HEK293 (cell line): ENCODE measurements around the gene SAMD4B.

Experiments
- GLIS2 ChIP-seq: fragments of 450-650 bp; formaldehyde crosslinking; IDR thresholded peaks from 2 replicates; pipeline ENCODE4 v1.5.1; 2016; ENCODE audit warnings: missing biosample characterization, missing genetic modification characterization
- SCRT1 ChIP-seq: fragments of 450-650 bp; formaldehyde crosslinking; IDR thresholded peaks from 2 replicates; pipeline ENCODE4 v1.5.1; 2016; ENCODE audit warnings: missing biosample characterization, missing genetic modification characterization, borderline replicate concordance
- SCRT2 ChIP-seq: fragments of 450-650 bp; formaldehyde crosslinking; IDR thresholded peaks from 2 replicates; pipeline ENCODE4 v1.5.1; 2016; ENCODE audit warnings: missing biosample characterization, missing genetic modification characterization
- SP2 ChIP-seq: fragments of 450-650 bp; formaldehyde crosslinking; IDR thresholded peaks from 2 replicates; pipeline ENCODE4 v1.5.1; 2016; ENCODE audit warnings: missing biosample characterization, missing genetic modification characterization
- ZFHX2 ChIP-seq: fragments of 450-650 bp; formaldehyde crosslinking; conservative IDR thresholded peaks from 2 replicates; pipeline ENCODE4 v1.5.1; 2016; ENCODE audit warnings: missing biosample characterization, missing genetic modification characterization
- ZIC2 ChIP-seq: fragments of 450-650 bp; formaldehyde crosslinking; IDR thresholded peaks from 2 replicates; pipeline ENCODE4 v1.5.1; 2016; ENCODE audit warnings: missing biosample characterization, missing genetic modification characterization
- ZNF184 ChIP-seq: fragments of 450-650 bp; IDR thresholded peaks from 2 replicates; pipeline ENCODE4 v1.5.1; 2018; ENCODE audit warnings: missing biosample characterization, mild to moderate bottlenecking, missing genetic modification characterization
- ZNF266 ChIP-seq: fragments of 450-650 bp; formaldehyde crosslinking; IDR thresholded peaks from 2 replicates; pipeline ENCODE4 v1.5.1; 2016; ENCODE audit warnings: missing biosample characterization, missing genetic modification characterization, low read depth
- ZNF335 ChIP-seq: fragments of 450-650 bp; formaldehyde crosslinking; conservative IDR thresholded peaks from 2 replicates; pipeline ENCODE4 v1.5.1; 2016; ENCODE audit warnings: missing biosample characterization, missing genetic modification characterization
- ZNF394 ChIP-seq: fragments of 450-650 bp; formaldehyde crosslinking; IDR thresholded peaks from 2 replicates; pipeline ENCODE4 v1.5.1; 2016; ENCODE audit warnings: missing biosample characterization, missing genetic modification characterization, mild to moderate bottlenecking, moderate library complexity, borderline replicate concordance
- ZNF433 ChIP-seq: fragments of 450-650 bp; formaldehyde crosslinking; IDR thresholded peaks from 2 replicates; pipeline ENCODE4 v1.5.1; 2016; ENCODE audit warnings: missing biosample characterization, missing genetic modification characterization, low read depth
- ZNF529 ChIP-seq: fragments of 450-650 bp; formaldehyde crosslinking; IDR thresholded peaks from 2 replicates; pipeline ENCODE4 v1.5.1; 2017; ENCODE audit warnings: missing genetic modification characterization, missing biosample characterization; ENCODE audit not compliant: insufficient replicate concordance
- ZNF548 ChIP-seq: fragments of 450-650 bp; formaldehyde crosslinking; IDR thresholded peaks from 2 replicates; pipeline ENCODE4 v1.5.1; 2016; ENCODE audit warnings: missing biosample characterization, missing genetic modification characterization
- ZNF670 ChIP-seq: fragments of 450-650 bp; formaldehyde crosslinking; IDR thresholded peaks from 2 replicates; pipeline ENCODE4 v1.5.1; 2016; ENCODE audit warnings: missing biosample characterization, missing genetic modification characterization, low read depth
- TF ChIP-seq, protein P1 (sequence below): fragments of 450-650 bp; formaldehyde crosslinking; conservative IDR thresholded peaks from 2 replicates; pipeline ENCODE4 v1.5.1; 2016; ENCODE audit warnings: low read depth, missing biosample characterization, missing genetic modification characterization
- TF ChIP-seq, protein P2 (sequence below): fragments of 450-650 bp; formaldehyde crosslinking; IDR thresholded peaks from 2 replicates; pipeline ENCODE4 v1.5.1; 2016; ENCODE audit warnings: missing biosample characterization, missing genetic modification characterization
- TF ChIP-seq, protein P3 (sequence below): fragments of 450-650 bp; IDR thresholded peaks from 2 replicates; pipeline ENCODE4 v1.5.1; 2018; ENCODE audit warnings: missing biosample characterization, missing genetic modification characterization
- TF ChIP-seq, protein P4 (sequence below): fragments of 450-650 bp; formaldehyde crosslinking; optimal IDR thresholded peaks from 2 replicates; pipeline ENCODE3; 2016; ENCODE audit warnings: missing biosample characterization, mild to moderate bottlenecking, missing genetic modification characterization
- TF ChIP-seq, protein P5 (sequence below): fragments of 450-650 bp; formaldehyde crosslinking; IDR thresholded peaks from 2 replicates; pipeline ENCODE4 v1.5.1; 2016; ENCODE audit warnings: missing biosample characterization, missing genetic modification characterization, borderline replicate concordance

SAMD4B gene

DNA sequence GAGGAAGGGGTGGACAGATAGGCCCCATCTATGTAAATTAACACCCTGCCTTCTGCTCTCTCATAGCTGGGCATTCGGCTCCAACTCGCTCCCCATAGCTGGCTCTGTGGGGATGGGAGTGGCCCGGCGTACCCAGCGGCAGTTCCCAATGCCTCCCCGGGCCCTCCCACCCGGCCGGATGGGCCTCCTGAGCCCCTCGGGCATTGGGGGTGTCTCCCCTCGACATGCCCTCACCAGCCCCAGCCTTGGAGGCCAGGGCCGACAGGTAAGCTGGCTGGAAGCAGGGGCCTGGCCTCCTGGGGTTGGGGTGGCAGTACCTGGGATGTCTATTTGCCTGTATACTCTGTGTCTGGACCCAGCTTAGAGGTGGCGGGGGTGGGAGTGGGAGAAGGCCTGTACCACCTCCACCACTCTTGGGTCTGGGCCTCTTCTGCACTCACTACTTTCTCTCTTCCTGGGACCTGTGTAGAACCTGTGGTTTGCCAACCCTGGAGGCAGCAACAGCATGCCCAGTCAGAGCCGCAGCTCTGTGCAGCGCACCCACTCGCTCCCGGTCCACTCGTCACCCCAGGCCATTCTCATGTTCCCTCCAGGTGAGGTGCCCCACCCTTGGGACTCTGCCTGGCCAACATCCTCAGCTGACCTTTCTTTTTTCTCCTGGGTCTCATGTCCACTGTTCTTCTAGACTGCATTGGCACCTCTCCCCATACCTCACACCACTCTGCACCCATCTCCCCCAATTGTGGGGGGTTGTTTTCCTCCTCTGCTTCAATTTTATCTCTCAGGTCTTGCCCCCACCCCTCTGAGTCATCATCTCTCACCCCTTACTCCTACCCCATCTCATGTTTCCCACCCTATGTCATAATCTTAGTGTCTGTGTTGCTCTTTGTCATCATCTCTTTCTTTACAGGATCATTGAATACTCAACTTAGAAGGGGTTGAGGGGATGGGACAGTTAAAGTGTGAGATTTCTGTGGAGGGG lies 38.6 kb downstream of the SAMD4B start (continued):
- TF ChIP-seq, protein P1, sequence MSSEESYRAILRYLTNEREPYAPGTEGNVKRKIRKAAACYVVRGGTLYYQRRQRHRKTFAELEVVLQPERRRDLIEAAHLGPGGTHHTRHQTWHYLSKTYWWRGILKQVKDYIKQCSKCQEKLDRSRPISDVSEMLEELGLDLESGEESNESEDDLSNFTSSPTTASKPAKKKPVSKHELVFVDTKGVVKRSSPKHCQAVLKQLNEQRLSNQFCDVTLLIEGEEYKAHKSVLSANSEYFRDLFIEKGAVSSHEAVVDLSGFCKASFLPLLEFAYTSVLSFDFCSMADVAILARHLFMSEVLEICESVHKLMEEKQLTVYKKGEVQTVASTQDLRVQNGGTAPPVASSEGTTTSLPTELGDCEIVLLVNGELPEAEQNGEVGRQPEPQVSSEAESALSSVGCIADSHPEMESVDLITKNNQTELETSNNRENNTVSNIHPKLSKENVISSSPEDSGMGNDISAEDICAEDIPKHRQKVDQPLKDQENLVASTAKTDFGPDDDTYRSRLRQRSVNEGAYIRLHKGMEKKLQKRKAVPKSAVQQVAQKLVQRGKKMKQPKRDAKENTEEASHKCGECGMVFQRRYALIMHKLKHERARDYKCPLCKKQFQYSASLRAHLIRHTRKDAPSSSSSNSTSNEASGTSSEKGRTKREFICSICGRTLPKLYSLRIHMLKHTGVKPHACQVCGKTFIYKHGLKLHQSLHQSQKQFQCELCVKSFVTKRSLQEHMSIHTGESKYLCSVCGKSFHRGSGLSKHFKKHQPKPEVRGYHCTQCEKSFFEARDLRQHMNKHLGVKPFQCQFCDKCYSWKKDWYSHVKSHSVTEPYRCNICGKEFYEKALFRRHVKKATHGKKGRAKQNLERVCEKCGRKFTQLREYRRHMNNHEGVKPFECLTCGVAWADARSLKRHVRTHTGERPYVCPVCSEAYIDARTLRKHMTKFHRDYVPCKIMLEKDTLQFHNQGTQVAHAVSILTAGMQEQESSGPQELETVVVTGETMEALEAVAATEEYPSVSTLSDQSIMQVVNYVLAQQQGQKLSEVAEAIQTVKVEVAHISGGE, result no peak
- TF ChIP-seq SCRT1 (no peak), SP2 (tag by site-specific recombination) (no peak), ZFHX2 (tag by site-specific recombination) (peak; percentile 47; the same call in 1 of the 2 replicates), ZIC2 (no peak), ZNF529 (tag by site-specific recombination) (no peak), ZNF548 (tag by site-specific recombination) (no peak), ZNF433 (no peak), GLIS2 (tag by site-specific recombination) (0 out of 2 replicates have a peak, but pooled peaks have one; percentile 22), ZNF266 (no peak), ZNF394 (tag by site-specific recombination) (no peak), ZNF335 (no peak), ZNF184 (tag by site-specific recombination) (no peak), SCRT2 (tag by site-specific recombination) (no peak), ZNF670 (no peak)
- TF ChIP-seq, protein P2, sequence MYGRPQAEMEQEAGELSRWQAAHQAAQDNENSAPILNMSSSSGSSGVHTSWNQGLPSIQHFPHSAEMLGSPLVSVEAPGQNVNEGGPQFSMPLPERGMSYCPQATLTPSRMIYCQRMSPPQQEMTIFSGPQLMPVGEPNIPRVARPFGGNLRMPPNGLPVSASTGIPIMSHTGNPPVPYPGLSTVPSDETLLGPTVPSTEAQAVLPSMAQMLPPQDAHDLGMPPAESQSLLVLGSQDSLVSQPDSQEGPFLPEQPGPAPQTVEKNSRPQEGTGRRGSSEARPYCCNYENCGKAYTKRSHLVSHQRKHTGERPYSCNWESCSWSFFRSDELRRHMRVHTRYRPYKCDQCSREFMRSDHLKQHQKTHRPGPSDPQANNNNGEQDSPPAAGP (tag by site-specific recombination), result 0 out of 2 replicates have a peak, but pooled peaks have one; percentile 24
- TF ChIP-seq, protein P3, sequence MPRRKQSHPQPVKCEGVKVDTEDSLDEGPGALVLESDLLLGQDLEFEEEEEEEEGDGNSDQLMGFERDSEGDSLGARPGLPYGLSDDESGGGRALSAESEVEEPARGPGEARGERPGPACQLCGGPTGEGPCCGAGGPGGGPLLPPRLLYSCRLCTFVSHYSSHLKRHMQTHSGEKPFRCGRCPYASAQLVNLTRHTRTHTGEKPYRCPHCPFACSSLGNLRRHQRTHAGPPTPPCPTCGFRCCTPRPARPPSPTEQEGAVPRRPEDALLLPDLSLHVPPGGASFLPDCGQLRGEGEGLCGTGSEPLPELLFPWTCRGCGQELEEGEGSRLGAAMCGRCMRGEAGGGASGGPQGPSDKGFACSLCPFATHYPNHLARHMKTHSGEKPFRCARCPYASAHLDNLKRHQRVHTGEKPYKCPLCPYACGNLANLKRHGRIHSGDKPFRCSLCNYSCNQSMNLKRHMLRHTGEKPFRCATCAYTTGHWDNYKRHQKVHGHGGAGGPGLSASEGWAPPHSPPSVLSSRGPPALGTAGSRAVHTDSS (tag by site-specific recombination), result no peak
- TF ChIP-seq, protein P4, sequence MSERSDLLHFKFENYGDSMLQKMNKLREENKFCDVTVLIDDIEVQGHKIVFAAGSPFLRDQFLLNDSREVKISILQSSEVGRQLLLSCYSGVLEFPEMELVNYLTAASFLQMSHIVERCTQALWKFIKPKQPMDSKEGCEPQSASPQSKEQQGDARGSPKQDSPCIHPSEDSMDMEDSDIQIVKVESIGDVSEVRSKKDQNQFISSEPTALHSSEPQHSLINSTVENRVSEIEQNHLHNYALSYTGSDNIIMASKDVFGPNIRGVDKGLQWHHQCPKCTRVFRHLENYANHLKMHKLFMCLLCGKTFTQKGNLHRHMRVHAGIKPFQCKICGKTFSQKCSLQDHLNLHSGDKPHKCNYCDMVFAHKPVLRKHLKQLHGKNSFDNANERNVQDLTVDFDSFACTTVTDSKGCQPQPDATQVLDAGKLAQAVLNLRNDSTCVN (tag by site-specific recombination), result peak; percentile 6
- TF ChIP-seq, protein P5, sequence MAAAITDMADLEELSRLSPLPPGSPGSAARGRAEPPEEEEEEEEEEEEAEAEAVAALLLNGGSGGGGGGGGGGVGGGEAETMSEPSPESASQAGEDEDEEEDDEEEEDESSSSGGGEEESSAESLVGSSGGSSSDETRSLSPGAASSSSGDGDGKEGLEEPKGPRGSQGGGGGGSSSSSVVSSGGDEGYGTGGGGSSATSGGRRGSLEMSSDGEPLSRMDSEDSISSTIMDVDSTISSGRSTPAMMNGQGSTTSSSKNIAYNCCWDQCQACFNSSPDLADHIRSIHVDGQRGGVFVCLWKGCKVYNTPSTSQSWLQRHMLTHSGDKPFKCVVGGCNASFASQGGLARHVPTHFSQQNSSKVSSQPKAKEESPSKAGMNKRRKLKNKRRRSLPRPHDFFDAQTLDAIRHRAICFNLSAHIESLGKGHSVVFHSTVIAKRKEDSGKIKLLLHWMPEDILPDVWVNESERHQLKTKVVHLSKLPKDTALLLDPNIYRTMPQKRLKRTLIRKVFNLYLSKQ (tag by site-specific recombination), result no peak
